GM12891 (cell line): ENCODE results near the gene MYO15B.

ENCODE experiments used
- PAX5 ChIP-seq: IDR thresholded peaks from 2 replicates; pipeline ENCODE4 v1.6.1; 2011; ENCODE audit warnings: low read length, moderate library complexity, mild to moderate bottlenecking; ENCODE audit not compliant: insufficient read depth, severe bottlenecking
- POLR2A ChIP-seq: IDR thresholded peaks from 2 replicates; pipeline ENCODE4 v1.6.1; 2011; ENCODE audit warnings: low read depth, low read length, control low read depth
- POLR2AphosphoS5 ChIP-seq: IDR thresholded peaks from 2 replicates; pipeline ENCODE4 v1.6.1; 2011; ENCODE audit warnings: low read depth, low read length, control low read depth
- POU2F2 ChIP-seq: IDR thresholded peaks from 2 replicates; pipeline ENCODE4 v1.6.1; 2011; ENCODE audit warnings: low read depth, mild to moderate bottlenecking, control low read depth, low read length, moderate library complexity
- TAF1 ChIP-seq: IDR thresholded peaks from 2 replicates; pipeline ENCODE4 v1.6.1; 2011; ENCODE audit warnings: low read depth, low read length, control low read depth

GRCh38 chr17:75666959-75667790, 79.6 kb downstream of the MYO15B start, which contains the start of the genes RECQL5 and SAP30BP:
- TF ChIP-seq POLR2A (peak; percentile 86), POLR2AphosphoS5 (peak; percentile 89), PAX5 (no peak), TAF1 (peak; percentile 30), POU2F2 (no peak)
